Measurements from ENCODE around the gene HSPA9.

- no peak for TF ChIP-seq CTCF (IDR thresholded peaks at IDR 0.05)
- TF ChIP-seq POLR2AphosphoS5 (IDR thresholded peaks at IDR 0.05): no peak
- no peak for TF ChIP-seq POLR2A (IDR thresholded peaks at IDR 0.05)
- no peak for TF ChIP-seq EP300 (IDR thresholded peaks at IDR 0.05)
These were observed 47.0 kb downstream of the HSPA9 start for GRCh38 chr5:138528208-138528607.

All from sigmoid colon (tissue), 4 donors.